Chondrocyte (in vitro differentiated cells): ENCODE measurements around the gene CCR9. TPM values are rescaled to one million over a fixed set of nuclear protein-coding genes. Genes with fewer than 3 reads are reported as not detected.

Source experiments
- DNase-seq: peaks from one replicate; pipeline ENCODE4 v3.0.0; 2021; ENCODE audit warnings: mixed read lengths, low spot score
- H3K27ac Mint-ChIP-seq: one replicate; pipeline ENCODE4 v1.8.0; 2021; ENCODE audit warnings: mild to moderate bottlenecking, moderate library complexity, mixed read lengths; ENCODE audit not compliant: unreplicated experiment
- H3K27me3 Mint-ChIP-seq: 2 replicates; pipeline ENCODE4 v1.8.0; 2021; ENCODE audit warnings: low read depth, mixed read lengths
- H3K36me3 Mint-ChIP-seq: 2 replicates; pipeline ENCODE4 v1.8.0; 2021; ENCODE audit warnings: low read depth, mixed read lengths
- H3K4me1 Mint-ChIP-seq: 2 replicates; pipeline ENCODE4 v1.8.0; 2021; ENCODE audit warnings: low read depth, mild to moderate bottlenecking, mixed read lengths
- H3K4me3 Mint-ChIP-seq: one replicate; pipeline ENCODE4 v1.8.0; 2021; ENCODE audit warnings: mild to moderate bottlenecking, moderate library complexity, mixed read lengths; ENCODE audit not compliant: unreplicated experiment
- H3K9me3 Mint-ChIP-seq: 2 replicates; pipeline ENCODE4 v1.8.0; 2021; ENCODE audit warnings: low read depth, mixed read lengths
- total RNA-seq: library from RNA; stranded (reverse); gene quantifications from 3 replicates; pipeline ENCODE4 v1.2.1, GENCODE V29; 2021
- TF ChIP-seq, protein P1 (sequence below): fragments of 200-600 bp; sonication (generic); IDR thresholded peaks from 2 replicates; pipeline ENCODE4 v1.5.0; 2021; ENCODE audit warnings: antibody characterized with exemption, mild to moderate bottlenecking, moderate library complexity

Gene CCR9
- total RNA-seq, 1 donor from 2014 or later = not detected

DNA sequence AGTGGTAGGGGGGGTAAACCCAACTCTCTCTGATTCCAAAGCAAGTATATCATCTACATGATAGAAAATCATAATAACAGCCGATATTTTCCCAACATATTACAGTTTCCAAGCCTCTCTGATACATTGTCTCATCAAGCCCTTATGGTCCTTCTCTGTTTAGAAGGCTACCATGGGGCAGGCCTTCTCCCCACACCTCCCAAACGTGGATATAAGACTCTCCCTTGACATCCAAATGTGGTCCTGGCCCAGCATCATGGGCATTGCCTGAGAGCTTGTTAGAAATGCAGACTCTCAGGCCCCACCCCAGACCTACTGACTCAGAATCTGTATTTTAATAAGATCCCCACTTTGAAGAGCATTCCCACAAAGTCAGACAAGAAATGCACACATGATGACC is 17.7 kb upstream of the CCR9 start:
- no peaks in the 10 kb centered on the region for H3K36me3 Mint-ChIP-seq
- no peak overlapping the region for H3K27ac Mint-ChIP-seq
- no peak for DNase-seq
- no peaks in the 10 kb centered on the region for H3K4me1 Mint-ChIP-seq
- H3K9me3 Mint-ChIP-seq = peaks cover 7% of the 10 kb centered on the region
- TF ChIP-seq, protein P1, sequence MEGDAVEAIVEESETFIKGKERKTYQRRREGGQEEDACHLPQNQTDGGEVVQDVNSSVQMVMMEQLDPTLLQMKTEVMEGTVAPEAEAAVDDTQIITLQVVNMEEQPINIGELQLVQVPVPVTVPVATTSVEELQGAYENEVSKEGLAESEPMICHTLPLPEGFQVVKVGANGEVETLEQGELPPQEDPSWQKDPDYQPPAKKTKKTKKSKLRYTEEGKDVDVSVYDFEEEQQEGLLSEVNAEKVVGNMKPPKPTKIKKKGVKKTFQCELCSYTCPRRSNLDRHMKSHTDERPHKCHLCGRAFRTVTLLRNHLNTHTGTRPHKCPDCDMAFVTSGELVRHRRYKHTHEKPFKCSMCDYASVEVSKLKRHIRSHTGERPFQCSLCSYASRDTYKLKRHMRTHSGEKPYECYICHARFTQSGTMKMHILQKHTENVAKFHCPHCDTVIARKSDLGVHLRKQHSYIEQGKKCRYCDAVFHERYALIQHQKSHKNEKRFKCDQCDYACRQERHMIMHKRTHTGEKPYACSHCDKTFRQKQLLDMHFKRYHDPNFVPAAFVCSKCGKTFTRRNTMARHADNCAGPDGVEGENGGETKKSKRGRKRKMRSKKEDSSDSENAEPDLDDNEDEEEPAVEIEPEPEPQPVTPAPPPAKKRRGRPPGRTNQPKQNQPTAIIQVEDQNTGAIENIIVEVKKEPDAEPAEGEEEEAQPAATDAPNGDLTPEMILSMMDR = no peak
- peaks cover 42% of the 10 kb centered on the region for H3K27me3 Mint-ChIP-seq
- H3K4me3 Mint-ChIP-seq = no peak overlapping the region

- no peak overlapping the region for H3K27ac Mint-ChIP-seq
- no peaks in the 10 kb centered on the region for H3K36me3 Mint-ChIP-seq
- peaks cover 6% of the 10 kb centered on the region for H3K9me3 Mint-ChIP-seq
- TF ChIP-seq, protein P1 = no peak
- no peak overlapping the region for H3K4me3 Mint-ChIP-seq
- no peaks in the 10 kb centered on the region for H3K4me1 Mint-ChIP-seq
- DNase-seq = no peak
- H3K27me3 Mint-ChIP-seq = peaks cover 48% of the 10 kb centered on the region
Observed at GRCh38 chr3:45869638-45870037, 16.7 kb upstream of the CCR9 start.

DNA sequence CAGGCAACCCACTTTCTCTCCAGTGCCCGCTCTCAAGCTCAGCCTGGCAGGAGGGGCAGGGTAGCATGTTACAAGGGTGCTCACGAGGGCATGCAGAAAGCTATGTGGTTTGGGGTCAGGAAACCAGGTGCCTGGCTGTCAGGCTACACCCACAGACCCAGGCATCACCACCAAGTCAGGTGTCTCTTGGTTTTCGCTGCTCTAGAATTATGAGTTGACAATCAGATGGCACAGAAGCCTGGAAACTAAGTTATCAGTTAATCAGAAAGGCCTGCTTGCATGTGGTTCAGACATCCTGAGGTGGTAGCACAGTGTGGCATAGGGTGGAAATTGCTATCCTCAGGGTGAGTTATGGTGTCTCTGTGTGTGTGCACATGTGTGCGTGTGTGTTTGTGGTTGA is 16.2 kb upstream of the CCR9 start:
- Mint-ChIP-seq H3K4me3 (no peak overlapping the region), H3K36me3 (no peaks in the 10 kb centered on the region), H3K27me3 (peaks cover 46% of the 10 kb centered on the region), H3K9me3 (peaks cover 6% of the 10 kb centered on the region), H3K4me1 (no peaks in the 10 kb centered on the region), H3K27ac (no peak overlapping the region)
- DNase-seq = no peak
- TF ChIP-seq, protein P1 = no peak

DNA sequence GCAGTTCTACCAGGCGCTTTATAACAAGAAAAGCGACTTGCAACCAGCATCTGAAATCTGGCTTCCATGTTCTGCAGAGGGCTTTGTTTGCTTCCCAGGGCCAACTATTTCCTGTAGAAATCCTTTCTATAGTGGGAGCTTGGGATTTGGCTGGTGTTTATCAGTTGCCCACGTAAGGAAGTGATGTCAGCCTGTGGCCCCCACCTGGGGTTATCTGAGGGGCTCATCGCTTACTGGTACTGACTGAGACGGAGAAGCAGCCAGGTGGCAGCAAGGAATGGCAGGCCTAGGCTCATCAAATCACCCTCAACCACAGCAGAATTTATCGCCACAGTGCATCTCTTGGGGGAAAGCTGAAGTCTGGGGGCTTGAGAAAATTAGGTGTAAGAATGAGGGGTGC is 14.6 kb upstream of the CCR9 start:
- H3K9me3 Mint-ChIP-seq = peaks cover 6% of the 10 kb centered on the region
- TF ChIP-seq, protein P1 = no peak
- peaks cover 48% of the 10 kb centered on the region for H3K27me3 Mint-ChIP-seq
- DNase-seq = no peak
- no peak overlapping the region for H3K27ac Mint-ChIP-seq
- H3K36me3 Mint-ChIP-seq = no peaks in the 10 kb centered on the region
- no peaks in the 10 kb centered on the region for H3K4me1 Mint-ChIP-seq
- no peak overlapping the region for H3K4me3 Mint-ChIP-seq

DNA sequence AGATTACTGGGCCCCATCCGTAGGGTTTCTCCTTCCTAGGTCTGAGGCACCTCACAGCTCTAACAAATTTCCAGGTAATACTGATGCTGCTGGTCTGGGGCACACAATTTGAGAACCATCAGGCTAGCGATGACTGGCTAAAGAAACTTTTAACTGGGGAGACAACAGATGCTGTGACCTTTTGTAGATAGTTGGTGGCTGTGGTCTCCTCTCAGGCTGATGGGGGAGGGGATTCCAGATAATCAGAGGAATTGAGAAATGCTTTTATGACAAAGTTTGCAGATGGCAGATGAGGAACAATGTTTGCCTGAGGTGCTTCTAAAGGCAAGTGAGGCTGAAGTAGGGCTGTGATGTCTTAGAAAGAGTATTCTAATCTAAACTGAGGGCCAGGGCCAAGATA is 13.8 kb upstream of the CCR9 start:
- Mint-ChIP-seq H3K27me3 (peaks cover 43% of the 10 kb centered on the region), H3K4me3 (no peak overlapping the region), H3K27ac (no peak overlapping the region), H3K36me3 (no peaks in the 10 kb centered on the region), H3K9me3 (peaks cover 6% of the 10 kb centered on the region), H3K4me1 (no peaks in the 10 kb centered on the region)
- no peak for DNase-seq
- TF ChIP-seq, protein P1 = no peak
